22Rv1 (cell line): ENCODE results near the gene KCNQ2.

ENCODE experiments used
- CTCF ChIP-seq: fragments of 450-650 bp; IDR thresholded peaks from 2 replicates; pipeline ENCODE4 v1.5.1; 2017; ENCODE audit warnings: mild to moderate bottlenecking
- ZFX ChIP-seq: fragments of 450-650 bp; IDR thresholded peaks from 2 replicates; pipeline ENCODE4 v1.6.1; 2017; ENCODE audit warnings: antibody characterized with exemption, borderline replicate concordance

- TF ChIP-seq CTCF (no peak), ZFX (no peak)
Observed at GRCh38 chr20:63429992-63430391, 42.5 kb downstream of the KCNQ2 start.
